Prostate gland (tissue), 2 donors: Measurements from ENCODE around the gene PLXNB2. TPM values are rescaled to one million over a fixed set of nuclear protein-coding genes. Genes with fewer than 3 reads are reported as not detected.

Source experiments
- DNase-seq: peaks from one replicate; pipeline ENCODE4 v3.0.0-alpha.2; 2019; ENCODE audit warnings: low spot score
- H3K27ac ChIP-seq, 2 donors: fragments of 200-600 bp; sonication (generic); 2 replicates each; pipeline ENCODE4 v1.5.1; 2017 to 2019
- H3K27me3 ChIP-seq: fragments of 200-600 bp; sonication (generic); replicated peaks from 2 replicates; pipeline ENCODE4 v1.5.1; 2019; ENCODE audit not compliant: insufficient read depth
- H3K36me3 ChIP-seq, 2 donors: fragments of 200-600 bp; sonication (generic); 1 replicate in 1 of 2; 2 replicates in 1 of 2; pipeline versions ENCODE4 v1.5.1 to v1.8.1; 2017 to 2019
- H3K4me1 ChIP-seq: fragments of 200-600 bp; sonication (generic); replicated peaks from 2 replicates; pipeline ENCODE4 v1.5.1; 2019
- H3K4me3 ChIP-seq, 2 donors: fragments of 200-600 bp; sonication (generic); 2 replicates each; pipeline ENCODE4 v1.5.1; 2017 to 2019
- H3K9me3 ChIP-seq: fragments of 200-600 bp; sonication (generic); 2 replicates; pipeline ENCODE4 v1.5.1; 2017
- POLR2A ChIP-seq: fragments of 450-650 bp; IDR thresholded peaks from one replicate; pipeline ENCODE4 v1.6.1; 2016; ENCODE audit warnings: antibody characterized with exemption, mild to moderate bottlenecking
- POLR2AphosphoS5 ChIP-seq: sonication (generic); formaldehyde crosslinking; IDR thresholded peaks from one replicate; pipeline ENCODE4 v1.6.1; 2017; ENCODE audit warnings: antibody characterized with exemption
- WGBS: methylation state at CpG from one replicate; pipeline ENCODE4 v1.1.5; 2018; 5-methylcytosine and 5-hydroxymethylcytosine counted together
- intact Hi-C: fragments of 100-400 bp; cut with DNase I; formaldehyde crosslinking; loops from one replicate; pipeline ENCODE4 v1.14.2; 2022
- total RNA-seq, 2 donors: library from RNA; depleted of rRNA; stranded (reverse); fragments of >200 nt; gene quantifications; one replicate each; pipeline ENCODE4 v1.1.0, GENCODE V29; 2016
- TF ChIP-seq, protein P1 (sequence below), 4 experiments: fragments of 200-600 bp in 2 of 4; fragments of 450-650 bp in 2 of 4; sonication (generic) in 2 of 4; IDR thresholded peaks; 1 replicate in 3 of 4; 2 replicates in 1 of 4; pipeline ENCODE4 v1.5.1; 2016 to 2019; ENCODE audit warnings: antibody characterized with exemption in 4 of 4, mild to moderate bottlenecking in 2 of 4, moderate library complexity in 2 of 4

The PLXNB2 gene
- total RNA-seq, 2 donors from 2014 or later = 259 to 309 TPM

DNA sequence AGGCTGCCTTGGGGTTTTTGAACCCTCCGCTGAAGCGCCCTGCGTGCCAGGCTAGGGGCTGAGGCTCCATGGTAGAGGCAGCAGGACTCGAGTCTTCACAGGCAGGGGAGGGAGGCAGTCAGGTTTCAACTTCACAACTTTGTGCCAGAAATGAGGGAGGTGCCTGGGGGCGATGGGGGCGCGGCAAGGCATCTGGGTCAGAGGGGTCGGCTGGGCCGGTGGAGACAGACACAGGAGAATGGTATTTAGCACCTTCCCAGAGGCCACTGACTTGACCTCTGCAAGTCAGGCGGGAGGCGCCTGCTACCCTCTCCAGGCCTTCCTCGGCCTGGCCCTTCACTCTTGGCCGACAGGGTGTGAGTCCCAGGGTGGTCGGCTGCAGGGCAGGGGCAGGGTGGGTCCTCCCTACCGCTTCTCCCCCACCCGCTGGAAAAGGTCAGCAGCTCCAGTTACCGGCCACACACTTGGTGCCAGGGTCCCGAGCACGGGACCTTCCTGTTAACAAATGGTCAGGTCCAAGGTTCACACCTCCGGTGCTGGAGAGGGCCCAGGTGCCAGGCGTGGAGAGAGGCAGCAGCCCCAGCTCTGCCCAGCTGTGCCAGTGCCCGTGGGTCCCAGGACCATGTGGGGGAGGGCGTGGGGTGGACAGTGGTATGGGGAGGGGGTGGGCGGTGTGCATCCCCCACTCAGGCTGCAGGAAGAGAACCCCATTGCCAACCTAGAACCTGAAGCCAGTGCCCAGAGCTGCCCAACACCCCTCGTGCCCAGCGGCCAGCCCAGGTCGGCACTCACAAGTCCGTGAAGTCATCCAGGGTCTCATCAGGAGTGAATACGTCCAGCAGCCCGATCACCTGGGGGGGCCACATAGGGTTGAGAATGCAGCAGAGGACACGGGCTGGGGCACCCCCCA lies 49.7 kb downstream of the PLXNB2 start:
- no peaks in the 10 kb centered on the region for H3K27me3 ChIP-seq
- no peak overlapping the region for H3K4me3 ChIP-seq
- H3K27ac ChIP-seq = no peak overlapping the region
- no peak for DNase-seq
- H3K4me1 ChIP-seq = peaks cover 4% of the 10 kb centered on the region
- no peaks in the 10 kb centered on the region for H3K36me3 ChIP-seq
- TF ChIP-seq, protein P1, sequence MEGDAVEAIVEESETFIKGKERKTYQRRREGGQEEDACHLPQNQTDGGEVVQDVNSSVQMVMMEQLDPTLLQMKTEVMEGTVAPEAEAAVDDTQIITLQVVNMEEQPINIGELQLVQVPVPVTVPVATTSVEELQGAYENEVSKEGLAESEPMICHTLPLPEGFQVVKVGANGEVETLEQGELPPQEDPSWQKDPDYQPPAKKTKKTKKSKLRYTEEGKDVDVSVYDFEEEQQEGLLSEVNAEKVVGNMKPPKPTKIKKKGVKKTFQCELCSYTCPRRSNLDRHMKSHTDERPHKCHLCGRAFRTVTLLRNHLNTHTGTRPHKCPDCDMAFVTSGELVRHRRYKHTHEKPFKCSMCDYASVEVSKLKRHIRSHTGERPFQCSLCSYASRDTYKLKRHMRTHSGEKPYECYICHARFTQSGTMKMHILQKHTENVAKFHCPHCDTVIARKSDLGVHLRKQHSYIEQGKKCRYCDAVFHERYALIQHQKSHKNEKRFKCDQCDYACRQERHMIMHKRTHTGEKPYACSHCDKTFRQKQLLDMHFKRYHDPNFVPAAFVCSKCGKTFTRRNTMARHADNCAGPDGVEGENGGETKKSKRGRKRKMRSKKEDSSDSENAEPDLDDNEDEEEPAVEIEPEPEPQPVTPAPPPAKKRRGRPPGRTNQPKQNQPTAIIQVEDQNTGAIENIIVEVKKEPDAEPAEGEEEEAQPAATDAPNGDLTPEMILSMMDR (IDR thresholded peaks at IDR 0.05) = no peak
- no peak for TF ChIP-seq POLR2A
- no peak for TF ChIP-seq POLR2AphosphoS5
- intact Hi-C loops = no loop called here
- WGBS = 79% methylated on average over 23 of the region's 31 CpGs
- no peaks in the 10 kb centered on the region for H3K9me3 ChIP-seq

DNA sequence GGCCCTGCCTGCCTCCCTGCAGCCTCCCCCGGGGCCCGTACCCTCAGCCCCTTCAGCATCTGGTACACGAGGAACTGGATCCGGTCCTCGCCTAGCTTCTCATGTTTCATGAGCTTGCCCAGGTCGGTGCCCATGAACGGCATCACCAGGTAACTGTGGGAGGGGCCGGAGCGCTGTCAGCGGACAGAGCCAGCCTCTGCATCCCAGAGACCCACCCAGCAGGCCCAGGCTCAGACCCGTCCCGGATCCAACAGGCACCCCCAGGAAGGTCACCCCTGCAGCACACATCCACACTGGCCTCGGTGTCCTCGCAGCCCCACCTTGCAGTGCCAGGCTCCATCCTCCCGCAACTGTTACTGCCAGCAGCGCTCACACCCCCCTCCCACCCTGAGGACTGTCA lies 50.4 kb downstream of the PLXNB2 start:
- Histone ChIP-seq H3K27ac (no peak overlapping the region), H3K4me3 (no peak overlapping the region), H3K4me1 (peaks cover 4% of the 10 kb centered on the region), H3K27me3 (no peaks in the 10 kb centered on the region), H3K36me3 (no peaks in the 10 kb centered on the region), H3K9me3 (no peaks in the 10 kb centered on the region)
- no peak for DNase-seq
- TF ChIP-seq, protein P1 (IDR thresholded peaks at IDR 0.05) = no peak
- TF ChIP-seq POLR2A = no peak
- TF ChIP-seq POLR2AphosphoS5 = no peak
- intact Hi-C loops = no loop called here
- 54% methylated on average over 15 of the region's 16 CpGs for WGBS

DNA sequence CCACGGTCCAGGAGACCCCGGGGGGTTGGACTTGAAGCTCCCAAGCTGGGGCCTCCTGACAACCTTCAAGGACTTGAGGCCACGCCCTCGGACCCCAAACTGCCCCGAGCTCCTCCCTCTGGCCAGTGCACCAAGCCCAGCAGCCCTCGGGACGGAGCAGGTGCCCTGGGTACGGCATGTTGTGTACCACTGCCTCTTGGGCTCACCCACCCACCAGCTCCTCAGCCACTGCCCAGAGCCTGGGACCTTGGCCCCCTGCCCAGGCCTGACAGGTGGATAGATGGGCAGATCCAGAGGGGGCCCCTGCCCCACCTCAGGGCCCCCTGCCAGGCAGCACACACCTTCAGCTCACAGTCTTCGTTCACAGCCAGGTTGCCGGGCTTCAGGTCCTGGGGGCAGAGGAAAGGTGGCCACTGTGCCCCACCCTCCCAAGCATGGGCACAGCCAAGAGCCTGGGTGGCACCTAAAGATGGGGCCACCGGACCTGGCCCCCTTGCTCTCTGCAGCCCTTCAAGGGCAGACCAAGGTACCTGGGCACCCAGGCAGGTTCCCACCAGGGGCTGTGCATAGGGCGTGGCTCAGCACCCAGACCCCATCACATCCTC lies 51.1 kb downstream of the PLXNB2 start:
- 88% methylated on average over 12 of the region's 12 CpGs for WGBS
- intact Hi-C loops = no loop called here
- no peak for TF ChIP-seq POLR2AphosphoS5
- TF ChIP-seq, protein P1 (IDR thresholded peaks at IDR 0.05) = no peak
- no peak for TF ChIP-seq POLR2A

DNA sequence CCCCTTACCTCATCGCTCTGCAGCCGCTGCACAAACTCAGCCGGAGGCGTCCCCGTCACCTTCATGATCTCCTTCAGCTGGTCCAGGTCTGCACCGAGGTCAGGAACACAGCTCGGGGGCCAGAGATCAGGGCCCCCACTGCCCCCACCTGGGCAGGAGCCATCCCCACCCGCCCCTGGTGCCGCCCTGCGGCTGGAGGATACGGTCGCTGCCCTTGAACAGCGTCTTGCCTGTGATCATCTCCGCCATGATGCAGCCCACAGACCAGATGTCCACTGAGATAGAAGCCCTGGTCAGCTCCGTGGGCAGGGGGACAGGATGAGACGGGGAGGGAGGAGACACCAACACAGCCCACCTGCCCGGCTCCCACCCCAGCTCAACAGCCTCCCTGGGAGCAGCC lies 51.8 kb downstream of the PLXNB2 start:
- Histone ChIP-seq H3K4me3 (no peak overlapping the region), H3K27ac (no peak overlapping the region), H3K27me3 (no peaks in the 10 kb centered on the region), H3K36me3 (no peaks in the 10 kb centered on the region), H3K4me1 (peaks cover 6% of the 10 kb centered on the region), H3K9me3 (no peaks in the 10 kb centered on the region)
- intact Hi-C loops = no loop called here
- TF ChIP-seq, protein P1 (IDR thresholded peaks at IDR 0.05) = no peak
- no peak for TF ChIP-seq POLR2A
- TF ChIP-seq POLR2AphosphoS5 = no peak
- 88% methylated on average over 17 of the region's 17 CpGs for WGBS
- no peak for DNase-seq

More for the DNA sequence above, 51.1 kb downstream of the PLXNB2 start:
- no peak for DNase-seq
- Histone ChIP-seq H3K4me1 (peaks cover 7% of the 10 kb centered on the region), H3K4me3 (no peak overlapping the region), H3K36me3 (no peaks in the 10 kb centered on the region), H3K27ac (no peak overlapping the region), H3K27me3 (no peaks in the 10 kb centered on the region), H3K9me3 (no peaks in the 10 kb centered on the region)
